Astrocyte (in vitro differentiated cells and primary cell): ENCODE results near the gene ATXN1. TPM values are rescaled to one million over a fixed set of nuclear protein-coding genes. Genes with fewer than 3 reads are reported as not detected.
A peak's percentile ranks its signal among the peaks of the same experiment; 100 is the strongest.

ENCODE experiments used
- DNase-seq: peaks from one replicate; pipeline ENCODE4 v3.0.0-alpha.2; 2010; ENCODE audit warnings: low read depth
- FAIRE-seq: peaks from 2 replicates; lab custom pipeline; 2011; peaks lifted over from hg19 to GRCh38; lab: Jason Lieb, UNC
- H2AFZ ChIP-seq: 2 replicates; pipeline ENCODE4 v1.6.0; 2012; ENCODE audit warnings: low read depth, low read length, inconsistent platforms
- H3K27ac ChIP-seq: 2 replicates; pipeline ENCODE4 v1.5.1; 2011; ENCODE audit warnings: low read depth, low read length, inconsistent platforms
- H3K27me3 ChIP-seq: 2 replicates; pipeline ENCODE4 v1.6.0; 2011; ENCODE audit warnings: low read length, inconsistent platforms; ENCODE audit not compliant: insufficient read depth
- H3K36me3 ChIP-seq: 2 replicates; pipeline ENCODE4 v1.5.1; 2011; ENCODE audit warnings: low read length, inconsistent platforms; ENCODE audit not compliant: insufficient read depth
- H3K4me1 ChIP-seq: 2 replicates; pipeline ENCODE4 v1.5.1; 2011; ENCODE audit warnings: low read length, inconsistent platforms; ENCODE audit not compliant: insufficient read depth
- H3K4me2 ChIP-seq: 2 replicates; pipeline ENCODE4 v1.6.0; 2012; ENCODE audit warnings: low read length, inconsistent platforms
- H3K4me3 ChIP-seq: 2 replicates; pipeline ENCODE4 v1.5.1; 2011; ENCODE audit warnings: low read depth, mild to moderate bottlenecking, low read length, inconsistent platforms; ENCODE audit not compliant: insufficient read depth
- H3K79me2 ChIP-seq: 2 replicates; pipeline ENCODE4 v1.6.0; 2012; ENCODE audit warnings: mild to moderate bottlenecking, low read length, inconsistent platforms; ENCODE audit not compliant: insufficient read depth
- H3K9ac ChIP-seq: 2 replicates; pipeline ENCODE4 v1.6.0; 2012; ENCODE audit warnings: mild to moderate bottlenecking, low read length, inconsistent platforms
- H3K9me3 ChIP-seq: 2 replicates; pipeline ENCODE4 v1.5.1; 2012; ENCODE audit warnings: low read depth, mild to moderate bottlenecking, low read length, inconsistent platforms; ENCODE audit not compliant: insufficient read depth
- H4K20me1 ChIP-seq: 2 replicates; pipeline ENCODE4 v1.6.0; 2012; ENCODE audit warnings: low read length, inconsistent platforms; ENCODE audit not compliant: insufficient read depth
- H3K27ac Mint-ChIP-seq: one replicate; pipeline ENCODE4 v1.8.0; 2021; ENCODE audit warnings: mild to moderate bottlenecking, mixed read lengths; ENCODE audit not compliant: unreplicated experiment
- H3K27me3 Mint-ChIP-seq: one replicate; pipeline ENCODE4 v1.8.0; 2021; ENCODE audit warnings: low read depth, mixed read lengths; ENCODE audit not compliant: unreplicated experiment
- H3K36me3 Mint-ChIP-seq: one replicate; pipeline ENCODE4 v1.8.0; 2021; ENCODE audit warnings: low read depth, mixed read lengths; ENCODE audit not compliant: unreplicated experiment
- H3K4me1 Mint-ChIP-seq: one replicate; pipeline ENCODE4 v1.8.0; 2021; ENCODE audit warnings: low read depth, mixed read lengths; ENCODE audit not compliant: unreplicated experiment
- H3K4me3 Mint-ChIP-seq: one replicate; pipeline ENCODE4 v1.8.0; 2021; ENCODE audit warnings: mild to moderate bottlenecking, moderate library complexity, mixed read lengths; ENCODE audit not compliant: unreplicated experiment
- H3K9me3 Mint-ChIP-seq: one replicate; pipeline ENCODE4 v1.8.0; 2021; ENCODE audit warnings: mild to moderate bottlenecking, mixed read lengths; ENCODE audit not compliant: unreplicated experiment
- CTCF ChIP-seq: IDR thresholded peaks from 2 replicates; pipeline ENCODE4 v1.5.1; 2011; ENCODE audit warnings: low read depth, mild to moderate bottlenecking, inconsistent platforms, low read length, moderate library complexity; ENCODE audit not compliant: insufficient read depth
- EZH2 ChIP-seq: IDR thresholded peaks from 2 replicates; pipeline ENCODE4 v1.6.1; 2012; ENCODE audit warnings: mild to moderate bottlenecking, low read length, inconsistent platforms; ENCODE audit not compliant: insufficient read depth
- total RNA-seq: library from RNA; stranded (reverse); gene quantifications from 2 replicates; pipeline ENCODE4 v1.2.1, GENCODE V29; 2021

Gene ATXN1
- total RNA-seq, 1 donor from 2014 or later, result 70.9 TPM

- Histone ChIP-seq H4K20me1 (no peaks in the 10 kb centered on the region), H3K4me2 (no peak overlapping the region), H3K9me3 (no peaks in the 10 kb centered on the region), H3K79me2 (no peaks in the 10 kb centered on the region), H3K9ac (no peak overlapping the region), H3K4me1 (peaks cover 27% of the 10 kb centered on the region), H3K27ac (no peak overlapping the region), H2AFZ (no peak overlapping the region), H3K36me3 (no peaks in the 10 kb centered on the region), H3K4me3 (no peak overlapping the region), H3K27me3 (no peaks in the 10 kb centered on the region)
- Mint-ChIP-seq H3K9me3 (no peaks in the 10 kb centered on the region), H3K4me1 (peaks cover 35% of the 10 kb centered on the region), H3K36me3 (peaks cover 7% of the 10 kb centered on the region), H3K4me3 (no peak overlapping the region), H3K27me3 (no peaks in the 10 kb centered on the region), H3K27ac (no peak overlapping the region)
- FAIRE-seq (no peak), DNase-seq (no peak)
- TF ChIP-seq EZH2 (no peak), CTCF (no peak)
Measured at GRCh38 chr6:16346831-16347230, 414.4 kb downstream of the ATXN1 start.

GRCh38 chr6:16345449-16346330 lies 415.6 kb downstream of the ATXN1 start:
- no peak overlapping the region for H3K4me3 ChIP-seq
- H3K79me2 ChIP-seq, result no peaks in the 10 kb centered on the region
- Mint-ChIP-seq H3K27me3 (no peaks in the 10 kb centered on the region), H3K4me3 (peak overlapping the region; percentile 15), H3K27ac (peak overlapping the region; percentile 92), H3K4me1 (peaks cover 27% of the 10 kb centered on the region), H3K36me3 (peaks cover 7% of the 10 kb centered on the region), H3K9me3 (no peaks in the 10 kb centered on the region)
- peak overlapping the region; percentile 64 for H3K27ac ChIP-seq
- H4K20me1 ChIP-seq, result no peaks in the 10 kb centered on the region
- H3K4me1 ChIP-seq, result peaks cover 27% of the 10 kb centered on the region
- H3K9me3 ChIP-seq, result no peaks in the 10 kb centered on the region
- H3K9ac ChIP-seq, result peak overlapping the region; percentile 11
- no peaks in the 10 kb centered on the region for H3K36me3 ChIP-seq
- no peak overlapping the region for H2AFZ ChIP-seq
- FAIRE-seq (no peak), DNase-seq (peak; percentile 88)
- peak overlapping the region; percentile 27 for H3K4me2 ChIP-seq
- TF ChIP-seq CTCF, result no peak
- TF ChIP-seq EZH2, result no peak
- H3K27me3 ChIP-seq, result no peaks in the 10 kb centered on the region

- Histone ChIP-seq H4K20me1 (no peaks in the 10 kb centered on the region), H3K79me2 (no peaks in the 10 kb centered on the region), H3K4me2 (peak overlapping the region; percentile 27), H3K4me1 (peaks cover 27% of the 10 kb centered on the region), H3K27me3 (no peaks in the 10 kb centered on the region), H3K9ac (peak overlapping the region; percentile 11), H3K4me3 (no peak overlapping the region), H3K9me3 (no peaks in the 10 kb centered on the region), H3K36me3 (no peaks in the 10 kb centered on the region), H3K27ac (peak overlapping the region; percentile 64), H2AFZ (no peak overlapping the region)
- no peak overlapping the region for H3K4me3 Mint-ChIP-seq
- no peaks in the 10 kb centered on the region for H3K27me3 Mint-ChIP-seq
- H3K27ac Mint-ChIP-seq, result no peak overlapping the region
- DNase-seq (peak; percentile 74), FAIRE-seq (no peak)
- peaks cover 28% of the 10 kb centered on the region for H3K4me1 Mint-ChIP-seq
- peaks cover 7% of the 10 kb centered on the region for H3K36me3 Mint-ChIP-seq
- TF ChIP-seq CTCF, result no peak
- no peak for TF ChIP-seq EZH2
- no peaks in the 10 kb centered on the region for H3K9me3 Mint-ChIP-seq
Measured at GRCh38 chr6:16344756-16345155, 416.5 kb downstream of the ATXN1 start.
